Measurements from ENCODE around the gene C3orf85.

C3orf85 gene

DNA sequence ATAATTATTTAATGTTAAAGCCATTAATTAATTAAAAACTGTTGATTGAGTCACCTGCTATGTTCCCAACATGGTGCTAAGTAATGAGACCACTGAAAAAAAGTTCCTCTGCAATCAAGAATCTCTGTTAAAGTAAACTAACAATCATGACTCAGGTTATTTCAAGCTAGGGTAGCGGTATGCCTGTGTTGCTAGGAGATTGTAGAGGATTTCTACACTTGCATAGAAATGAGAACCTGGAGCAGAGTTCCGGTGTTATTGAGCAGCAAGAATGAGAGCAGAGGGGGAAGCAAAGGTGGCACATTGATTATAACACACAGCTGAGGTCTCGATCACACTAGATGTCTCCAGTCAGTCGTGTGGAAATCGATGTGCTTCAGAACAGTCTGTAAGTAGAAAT, 41.4 kb downstream of the C3orf85 start:
- no peak for TF ChIP-seq GATA2 (IDR thresholded peaks at IDR 0.05; ENCODE audit: low read depth, low read length)
- no peak for TF ChIP-seq GATA3 (IDR thresholded peaks at IDR 0.05; ENCODE audit: low read depth, low read length)

DNA sequence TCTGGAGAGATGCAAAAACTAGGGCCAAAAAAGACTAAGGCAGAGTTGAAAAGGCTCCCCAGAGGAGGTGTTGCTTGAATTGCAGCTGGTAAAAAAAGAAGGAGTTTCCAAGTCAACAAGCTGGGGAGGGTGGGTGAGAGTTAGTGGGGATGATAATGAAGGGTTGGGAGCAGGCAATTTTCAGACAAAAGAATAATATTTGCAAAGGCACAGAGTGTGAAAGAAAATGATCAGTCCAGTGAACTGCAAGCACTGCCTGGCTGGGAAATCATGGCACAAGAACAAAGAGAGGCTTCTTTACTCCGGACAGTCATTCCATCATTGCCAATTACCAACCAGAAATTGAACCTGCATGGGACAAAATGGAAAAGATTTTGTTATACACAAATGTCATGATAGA, 42.2 kb downstream of the C3orf85 start:
- TF ChIP-seq GATA3 (IDR thresholded peaks at IDR 0.05; ENCODE audit: low read depth, low read length) = no peak
- TF ChIP-seq GATA2 (IDR thresholded peaks at IDR 0.05; ENCODE audit: low read depth, low read length) = no peak

DNA sequence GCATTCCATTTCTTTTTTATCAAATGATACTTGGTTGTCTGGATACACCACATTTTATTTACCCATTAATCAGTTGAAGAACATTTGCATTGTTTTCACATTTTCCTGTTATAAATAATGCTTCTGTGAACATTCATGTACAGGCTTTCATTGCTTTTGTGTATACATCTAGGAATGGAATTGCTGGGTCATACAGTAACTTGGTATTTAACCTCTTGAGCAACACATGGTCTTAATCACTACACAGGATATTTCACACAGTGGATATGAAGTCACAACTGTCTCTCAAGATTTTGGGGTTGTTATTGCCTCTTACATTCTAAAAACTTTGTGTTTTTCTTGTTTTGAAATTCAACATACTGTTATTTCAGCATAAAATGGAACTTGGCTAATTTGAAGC, 48.2 kb downstream of the C3orf85 start:
- no peak for TF ChIP-seq GATA2 (IDR thresholded peaks at IDR 0.05; ENCODE audit: low read depth, low read length)
- no peak for TF ChIP-seq GATA3 (IDR thresholded peaks at IDR 0.05; ENCODE audit: low read depth, low read length)

DNA sequence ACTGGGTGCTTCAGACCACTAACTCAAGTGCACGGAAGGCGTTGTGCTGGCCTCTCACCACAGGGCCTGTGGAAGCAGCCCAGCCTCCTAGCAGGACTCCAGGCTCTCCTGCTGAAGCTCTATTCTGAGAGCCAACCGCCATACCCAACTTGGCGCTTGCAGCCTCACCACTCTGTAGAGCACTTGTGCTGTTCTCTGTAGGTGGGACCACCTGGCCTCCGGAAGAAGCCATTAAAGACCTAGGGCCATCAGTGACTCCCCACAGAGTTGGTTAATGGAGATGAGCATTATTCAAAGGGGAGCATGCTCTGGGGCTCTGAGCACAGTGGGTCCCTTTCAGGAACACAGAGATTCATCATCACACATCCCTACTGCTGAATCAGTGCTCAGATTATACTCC, 50.9 kb downstream of the C3orf85 start:
- TF ChIP-seq GATA3 (IDR thresholded peaks at IDR 0.05; ENCODE audit: low read depth, low read length) = no peak

DNA sequence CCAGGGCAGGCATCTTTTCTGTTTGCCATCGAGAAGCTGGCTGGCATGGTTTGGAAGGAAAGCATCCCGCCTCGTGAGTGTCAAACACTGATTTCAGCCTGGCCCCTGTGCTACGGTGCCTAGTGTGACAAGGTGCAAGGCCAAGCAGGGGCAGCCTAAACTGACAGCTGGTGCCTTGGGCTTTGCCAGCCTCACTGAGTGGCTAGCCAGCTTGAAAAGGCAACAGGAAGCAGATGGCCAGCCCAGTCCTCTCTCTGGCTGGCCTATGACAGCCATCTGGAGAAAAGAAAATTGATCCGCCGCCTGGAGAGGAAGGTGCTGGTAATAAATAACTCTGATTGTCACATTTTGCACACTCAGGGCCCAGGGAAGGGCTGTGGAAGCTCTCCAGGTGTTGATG, 52.2 kb downstream of the C3orf85 start:
- TF ChIP-seq GATA3 (IDR thresholded peaks at IDR 0.05; ENCODE audit: low read depth, low read length) (no peak), GATA2 (IDR thresholded peaks at IDR 0.05; ENCODE audit: low read depth, low read length) (no peak)

DNA sequence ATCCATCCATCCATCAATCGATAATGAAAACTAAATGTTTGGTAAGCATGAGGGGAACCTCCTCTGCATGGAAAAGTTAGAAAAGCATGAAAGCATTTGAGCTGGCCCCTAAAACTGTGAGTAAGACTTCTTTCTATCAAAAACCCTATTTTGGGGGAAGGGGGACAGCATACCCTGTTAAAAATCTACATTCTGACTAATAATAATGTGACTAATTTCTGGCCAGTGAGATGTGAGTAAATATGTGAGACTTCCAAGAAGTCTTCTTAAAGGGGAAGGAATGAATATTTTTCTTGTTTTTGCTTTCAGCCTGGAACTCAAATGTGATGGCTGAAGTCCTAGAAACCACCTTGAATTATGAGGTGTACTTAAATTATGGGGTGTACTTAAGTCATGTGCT, 54.9 kb downstream of the C3orf85 start:
- no peak for TF ChIP-seq GATA2 (IDR thresholded peaks at IDR 0.05; ENCODE audit: low read depth, low read length)
- no peak for TF ChIP-seq GATA3 (IDR thresholded peaks at IDR 0.05; ENCODE audit: low read depth, low read length)

DNA sequence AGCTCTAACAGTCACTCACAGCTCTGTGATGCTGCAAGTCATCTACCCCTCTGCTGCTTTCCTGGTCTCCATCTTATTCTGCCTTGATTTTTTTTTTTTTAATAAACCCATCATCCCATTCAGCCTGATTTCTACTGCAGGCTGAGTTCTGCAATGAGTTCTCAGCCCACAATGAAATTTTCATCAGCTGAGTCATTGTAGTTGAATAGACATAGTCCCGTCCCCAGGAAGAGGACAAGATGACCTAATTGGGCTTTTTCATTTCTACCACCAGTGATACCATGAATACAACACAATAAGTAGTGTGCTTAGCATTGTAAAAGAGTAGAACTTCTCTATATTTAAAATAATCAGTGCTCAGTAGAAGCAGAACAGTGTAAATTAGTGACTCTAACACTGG, 59.3 kb downstream of the C3orf85 start:
- TF ChIP-seq GATA3 (IDR thresholded peaks at IDR 0.05; ENCODE audit: low read depth, low read length) = no peak
- no peak for TF ChIP-seq GATA2 (IDR thresholded peaks at IDR 0.05; ENCODE audit: low read depth, low read length)

Measured in SH-SY5Y (cell line).